Upper lobe of left lung (tissue), 6 donors: ENCODE data around the gene TNFSF12. TPM values are rescaled to one million over a fixed set of nuclear protein-coding genes. Genes with fewer than 3 reads are reported as not detected.

Experiments used
- ATAC-seq, 2 donors: fragments of 200-7000 bp; cut with Tn5 transposase; one replicate each; pipeline ENCODE4 v1.9.1; 2022; ENCODE audit warnings: mild to moderate bottlenecking in 2 of 2, moderate library complexity in 2 of 2; ENCODE audit not compliant: low FRiP score in 2 of 2
- DNase-seq, 2 donors: peaks; one replicate each; pipeline ENCODE4 v3.0.0-alpha.2; 2019 to 2020
- H3K27ac ChIP-seq, 4 donors: fragments of 200-600 bp; sonication (generic); one replicate each; pipeline ENCODE4 v1.5.1; 2016 to 2019
- H3K27me3 ChIP-seq, 4 donors: fragments of 200-600 bp; sonication (generic); one replicate each; pipeline ENCODE4 v1.5.1; 2017 to 2019
- H3K36me3 ChIP-seq, 4 donors: fragments of 200-600 bp; sonication (generic); one replicate each; pipeline ENCODE4 v1.5.1; 2016 to 2019
- H3K4me1 ChIP-seq, 4 donors: fragments of 200-600 bp; sonication (generic); one replicate each; pipeline ENCODE4 v1.5.1; 2018 to 2019
- H3K4me3 ChIP-seq, 4 donors: fragments of 200-600 bp; sonication (generic); one replicate each; pipeline ENCODE4 v1.5.1; 2017 to 2019; ENCODE audit warnings: mild to moderate bottlenecking in 2 of 4, moderate library complexity in 1 of 4
- H3K9me3 ChIP-seq, 4 donors: fragments of 200-600 bp; sonication (generic); one replicate each; pipeline ENCODE4 v1.5.1; 2018 to 2019
- EP300 ChIP-seq, 4 donors: sonication (generic); formaldehyde crosslinking; IDR thresholded peaks; one replicate each; pipeline ENCODE4 v1.5.1; 2017; ENCODE audit warnings: antibody characterized with exemption in 4 of 4, control low read depth in 2 of 4
- POLR2A ChIP-seq, 4 donors: fragments of 450-650 bp; IDR thresholded peaks; one replicate each; pipeline ENCODE4 v1.5.1; 2016 to 2017; ENCODE audit warnings: antibody characterized with exemption in 4 of 4, mild to moderate bottlenecking in 2 of 4
- POLR2AphosphoS5 ChIP-seq, 2 donors: sonication (generic); formaldehyde crosslinking; IDR thresholded peaks; one replicate each; pipeline ENCODE4 v1.5.1; 2017; ENCODE audit warnings: antibody characterized with exemption in 2 of 2
- WGBS, 2 donors: methylation state at CpG; one replicate each; pipeline ENCODE4 v1.1.5; 2017 to 2018; 5-methylcytosine and 5-hydroxymethylcytosine counted together
- total RNA-seq, 6 donors: library from RNA; depleted of rRNA in 4 of 6; stranded (reverse); fragments of >200 nt in 4 of 6; gene quantifications; one replicate each; pipeline versions ENCODE4 v1.1.0 to v1.2.1, GENCODE V29; 2016 to 2021
- TF ChIP-seq, protein P1 (sequence below), 6 experiments: fragments of 450-650 bp in 4 of 6; fragments of 200-600 bp in 2 of 6; sonication (generic) in 2 of 6; IDR thresholded peaks; one replicate each; pipeline ENCODE4 v1.5.1; 2016 to 2019; ENCODE audit warnings: antibody characterized with exemption in 6 of 6
- donor health status: DM: no; HTN: no; CAD: no; lungs with moderate emphysema.
- donor health status: DM: no; HTN: yes; CAD: no; lungs with severe emphysema.

TNFSF12 gene
- total RNA-seq, 6 donors from 2014 or later: 32.3 to 158 (median 73.2) TPM

DNA sequence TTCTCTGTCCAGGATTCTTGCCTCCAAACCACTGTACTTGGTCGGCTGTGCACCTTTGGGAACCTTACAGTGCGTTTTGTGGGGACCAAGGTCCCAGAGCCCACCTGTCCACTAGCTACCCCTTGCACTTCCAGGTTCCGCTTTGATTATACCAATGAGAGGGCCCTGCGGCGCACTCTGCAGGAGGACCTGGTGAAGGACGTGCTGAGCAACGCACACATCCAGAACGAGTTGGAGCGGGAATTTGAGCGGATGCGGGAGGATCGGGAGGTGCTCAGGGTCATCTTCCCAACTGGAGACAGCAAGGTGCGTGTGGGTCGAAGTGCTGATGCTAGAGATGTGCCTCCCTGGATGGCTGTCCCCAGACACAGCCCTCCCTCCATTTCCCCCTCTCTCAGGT is 45.9 kb upstream of the TNFSF12 start:
- H3K27ac ChIP-seq: no peak overlapping the region
- no peaks in the 10 kb centered on the region for H3K9me3 ChIP-seq
- H3K36me3 ChIP-seq: peaks cover 65 to 100% (median 93%) of the 10 kb centered on the region in 4 donors
- no peaks in the 10 kb centered on the region for H3K27me3 ChIP-seq
- no peak for DNase-seq
- H3K4me1 ChIP-seq: no peaks in the 10 kb centered on the region
- 92% methylated on average over 14 of the region's 14 CpGs for WGBS, 2 donors
- TF ChIP-seq EP300 (IDR thresholded peaks at IDR 0.05): no peak
- TF ChIP-seq, protein P1, sequence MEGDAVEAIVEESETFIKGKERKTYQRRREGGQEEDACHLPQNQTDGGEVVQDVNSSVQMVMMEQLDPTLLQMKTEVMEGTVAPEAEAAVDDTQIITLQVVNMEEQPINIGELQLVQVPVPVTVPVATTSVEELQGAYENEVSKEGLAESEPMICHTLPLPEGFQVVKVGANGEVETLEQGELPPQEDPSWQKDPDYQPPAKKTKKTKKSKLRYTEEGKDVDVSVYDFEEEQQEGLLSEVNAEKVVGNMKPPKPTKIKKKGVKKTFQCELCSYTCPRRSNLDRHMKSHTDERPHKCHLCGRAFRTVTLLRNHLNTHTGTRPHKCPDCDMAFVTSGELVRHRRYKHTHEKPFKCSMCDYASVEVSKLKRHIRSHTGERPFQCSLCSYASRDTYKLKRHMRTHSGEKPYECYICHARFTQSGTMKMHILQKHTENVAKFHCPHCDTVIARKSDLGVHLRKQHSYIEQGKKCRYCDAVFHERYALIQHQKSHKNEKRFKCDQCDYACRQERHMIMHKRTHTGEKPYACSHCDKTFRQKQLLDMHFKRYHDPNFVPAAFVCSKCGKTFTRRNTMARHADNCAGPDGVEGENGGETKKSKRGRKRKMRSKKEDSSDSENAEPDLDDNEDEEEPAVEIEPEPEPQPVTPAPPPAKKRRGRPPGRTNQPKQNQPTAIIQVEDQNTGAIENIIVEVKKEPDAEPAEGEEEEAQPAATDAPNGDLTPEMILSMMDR (IDR thresholded peaks at IDR 0.05): peak in 1 of 6 experiments; percentile 19
- no peak for TF ChIP-seq POLR2A (IDR thresholded peaks at IDR 0.05)
- no peak for TF ChIP-seq POLR2AphosphoS5 (IDR thresholded peaks at IDR 0.05)
- H3K4me3 ChIP-seq: no peak overlapping the region
- peak in 1 of 2 donors; percentile 16 for ATAC-seq

DNA sequence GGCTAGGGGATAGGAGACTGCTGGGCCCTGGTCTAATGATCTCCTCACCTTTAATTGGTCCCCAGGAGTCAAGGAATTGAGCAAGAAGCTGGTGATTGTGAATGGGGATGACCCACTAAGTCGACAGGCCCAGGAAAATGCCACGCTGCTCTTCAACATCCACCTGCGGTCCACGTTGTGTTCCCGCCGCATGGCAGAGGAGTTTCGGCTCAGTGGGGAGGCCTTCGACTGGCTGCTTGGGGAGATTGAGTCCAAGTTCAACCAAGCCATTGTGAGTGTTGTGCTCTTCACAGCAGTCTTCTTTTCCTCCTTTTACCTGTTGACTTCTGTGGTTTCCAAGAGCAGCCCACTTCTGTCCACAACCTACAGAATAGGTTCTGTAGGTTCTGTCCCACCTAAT is 45.3 kb upstream of the TNFSF12 start:
- Histone ChIP-seq H3K27ac (no peak overlapping the region), H3K9me3 (no peaks in the 10 kb centered on the region), H3K4me3 (no peak overlapping the region), H3K4me1 (no peaks in the 10 kb centered on the region), H3K36me3 (peaks cover 66 to 100% (median 93%) of the 10 kb centered on the region in 4 donors), H3K27me3 (no peaks in the 10 kb centered on the region)
- no peak for TF ChIP-seq POLR2A (IDR thresholded peaks at IDR 0.05)
- TF ChIP-seq EP300 (IDR thresholded peaks at IDR 0.05): no peak
- no peak for TF ChIP-seq POLR2AphosphoS5 (IDR thresholded peaks at IDR 0.05)
- TF ChIP-seq, protein P1 (IDR thresholded peaks at IDR 0.05): no peak
- WGBS, 2 donors: 96 to 98% methylated on average over 8 of the region's 8 CpGs
- ATAC-seq: no peak
- no peak for DNase-seq

DNA sequence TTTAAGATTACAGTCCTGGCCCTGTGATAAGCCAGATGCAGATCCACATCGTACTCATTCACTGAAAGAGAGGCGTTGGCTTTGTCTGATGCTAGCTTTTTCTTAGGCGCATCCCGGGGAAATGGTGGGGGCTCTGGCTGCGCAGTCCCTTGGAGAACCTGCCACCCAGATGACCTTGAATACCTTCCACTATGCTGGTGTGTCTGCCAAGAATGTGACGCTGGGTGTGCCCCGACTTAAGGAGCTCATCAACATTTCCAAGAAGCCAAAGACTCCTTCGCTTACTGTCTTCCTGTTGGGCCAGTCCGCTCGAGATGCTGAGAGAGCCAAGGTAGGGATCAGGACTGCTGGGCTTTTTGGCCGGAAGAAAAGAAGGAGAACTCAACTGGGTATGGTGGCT is 40.7 kb upstream of the TNFSF12 start:
- no peaks in the 10 kb centered on the region for H3K9me3 ChIP-seq
- ATAC-seq (no peak), DNase-seq (no peak)
- 89 to 92% methylated on average over 11 of the region's 11 CpGs for WGBS, 2 donors
- TF ChIP-seq EP300 (IDR thresholded peaks at IDR 0.05): no peak
- no peak for TF ChIP-seq POLR2AphosphoS5 (IDR thresholded peaks at IDR 0.05)
- TF ChIP-seq, protein P1 (IDR thresholded peaks at IDR 0.05): no peak
- no peak for TF ChIP-seq POLR2A (IDR thresholded peaks at IDR 0.05)
- H3K36me3 ChIP-seq: peaks cover 63 to 100% (median 94%) of the 10 kb centered on the region in 4 donors
- no peak overlapping the region for H3K4me3 ChIP-seq
- no peaks in the 10 kb centered on the region for H3K27me3 ChIP-seq
- H3K27ac ChIP-seq: no peak overlapping the region
- no peaks in the 10 kb centered on the region for H3K4me1 ChIP-seq

DNA sequence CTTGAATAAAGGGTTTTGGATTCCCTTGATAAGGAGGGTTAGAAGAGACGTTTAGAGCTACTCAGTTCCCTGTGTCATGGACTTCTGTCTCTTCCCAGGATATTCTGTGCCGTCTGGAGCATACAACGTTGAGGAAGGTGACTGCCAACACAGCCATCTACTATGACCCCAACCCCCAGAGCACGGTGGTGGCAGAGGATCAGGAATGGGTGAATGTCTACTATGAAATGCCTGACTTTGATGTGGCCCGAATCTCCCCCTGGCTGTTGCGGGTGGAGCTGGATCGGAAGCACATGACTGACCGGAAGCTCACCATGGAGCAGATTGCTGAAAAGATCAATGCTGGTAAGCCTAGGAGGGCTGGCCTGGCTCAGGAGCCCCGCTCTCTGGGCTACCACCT is 40.0 kb upstream of the TNFSF12 start:
- ATAC-seq (no peak), DNase-seq (no peak)
- no peaks in the 10 kb centered on the region for H3K4me1 ChIP-seq
- TF ChIP-seq, protein P1 (IDR thresholded peaks at IDR 0.05): no peak
- no peak for TF ChIP-seq POLR2AphosphoS5 (IDR thresholded peaks at IDR 0.05)
- TF ChIP-seq POLR2A (IDR thresholded peaks at IDR 0.05): no peak
- TF ChIP-seq EP300 (IDR thresholded peaks at IDR 0.05): no peak
- H3K9me3 ChIP-seq: no peaks in the 10 kb centered on the region
- no peak overlapping the region for H3K4me3 ChIP-seq
- H3K27ac ChIP-seq: no peak overlapping the region
- WGBS, 2 donors: 93 to 95% methylated on average over 9 of the region's 9 CpGs
- H3K27me3 ChIP-seq: no peaks in the 10 kb centered on the region
- H3K36me3 ChIP-seq: peaks cover 59 to 100% (median 94%) of the 10 kb centered on the region in 4 donors

DNA sequence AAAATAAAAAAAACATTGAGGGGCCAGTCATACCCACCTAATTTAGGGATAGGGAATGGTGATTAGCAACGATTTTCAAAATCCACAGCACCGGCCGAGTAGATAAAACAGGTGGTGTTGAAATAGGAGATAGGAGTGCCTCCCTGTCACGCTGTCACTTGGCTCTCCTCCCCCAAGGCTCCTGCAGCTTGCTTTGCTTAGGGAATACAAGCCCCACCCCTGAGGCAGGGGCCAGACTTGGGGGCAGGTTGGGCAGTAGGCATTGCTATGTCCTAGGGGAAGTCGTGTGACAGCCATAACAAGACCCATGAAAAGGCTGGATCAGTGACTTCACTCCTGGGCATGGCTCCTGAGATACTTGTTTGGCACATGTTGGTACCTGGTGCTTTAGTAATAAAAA is 38.9 kb upstream of the TNFSF12 start:
- Histone ChIP-seq H3K4me3 (no peak overlapping the region), H3K27me3 (no peaks in the 10 kb centered on the region), H3K9me3 (no peaks in the 10 kb centered on the region), H3K4me1 (peaks cover 0 to 2% (median under 1%) of the 10 kb centered on the region in 4 donors), H3K36me3 (peaks cover 52 to 97% (median 90%) of the 10 kb centered on the region in 4 donors), H3K27ac (no peak overlapping the region)
- WGBS, 2 donors: 84% methylated on average over 4 to 5 of the region's 5 CpGs
- TF ChIP-seq POLR2A (IDR thresholded peaks at IDR 0.05): no peak
- TF ChIP-seq POLR2AphosphoS5 (IDR thresholded peaks at IDR 0.05): no peak
- TF ChIP-seq, protein P1 (IDR thresholded peaks at IDR 0.05): no peak
- TF ChIP-seq EP300 (IDR thresholded peaks at IDR 0.05): no peak
- ATAC-seq (no peak), DNase-seq (no peak)
